C4-2B (cell line): ENCODE data around the gene ZP2.

Experiments
- ZFX ChIP-seq: fragments of 450-650 bp; IDR thresholded peaks from 2 replicates; pipeline ENCODE4 v1.6.1; 2017
- TF ChIP-seq, protein P1 (sequence below): fragments of 450-650 bp; conservative IDR thresholded peaks from 2 replicates; pipeline ENCODE4 v1.5.1; 2017; ENCODE audit warnings: mild to moderate bottlenecking

DNA sequence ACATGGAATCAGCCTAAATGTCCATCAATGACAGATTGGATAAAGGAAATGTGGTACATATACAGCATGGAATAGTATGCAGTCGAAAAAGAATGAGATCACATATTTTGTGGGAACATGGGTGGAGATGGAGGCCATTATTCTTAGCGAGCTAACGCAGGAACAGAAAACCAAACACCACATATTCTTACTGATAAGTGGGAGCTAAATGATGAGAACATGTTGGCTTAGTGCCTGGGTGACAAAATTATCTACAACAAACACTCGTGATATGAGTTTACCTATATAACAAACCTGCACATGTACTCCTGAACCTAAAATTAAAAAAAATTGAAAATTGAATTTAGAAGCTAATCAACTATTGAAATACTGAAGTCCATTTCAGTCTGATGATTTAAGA is 28.3 kb upstream of the ZP2 start:
- TF ChIP-seq, protein P1, sequence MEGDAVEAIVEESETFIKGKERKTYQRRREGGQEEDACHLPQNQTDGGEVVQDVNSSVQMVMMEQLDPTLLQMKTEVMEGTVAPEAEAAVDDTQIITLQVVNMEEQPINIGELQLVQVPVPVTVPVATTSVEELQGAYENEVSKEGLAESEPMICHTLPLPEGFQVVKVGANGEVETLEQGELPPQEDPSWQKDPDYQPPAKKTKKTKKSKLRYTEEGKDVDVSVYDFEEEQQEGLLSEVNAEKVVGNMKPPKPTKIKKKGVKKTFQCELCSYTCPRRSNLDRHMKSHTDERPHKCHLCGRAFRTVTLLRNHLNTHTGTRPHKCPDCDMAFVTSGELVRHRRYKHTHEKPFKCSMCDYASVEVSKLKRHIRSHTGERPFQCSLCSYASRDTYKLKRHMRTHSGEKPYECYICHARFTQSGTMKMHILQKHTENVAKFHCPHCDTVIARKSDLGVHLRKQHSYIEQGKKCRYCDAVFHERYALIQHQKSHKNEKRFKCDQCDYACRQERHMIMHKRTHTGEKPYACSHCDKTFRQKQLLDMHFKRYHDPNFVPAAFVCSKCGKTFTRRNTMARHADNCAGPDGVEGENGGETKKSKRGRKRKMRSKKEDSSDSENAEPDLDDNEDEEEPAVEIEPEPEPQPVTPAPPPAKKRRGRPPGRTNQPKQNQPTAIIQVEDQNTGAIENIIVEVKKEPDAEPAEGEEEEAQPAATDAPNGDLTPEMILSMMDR, result no peak
- TF ChIP-seq ZFX, result no peak
